GM11168 (cell line): Measurements from ENCODE around the gene CPB2.

Experiments
- in situ Hi-C: fragments of 300-500 bp; cut with MboI; formaldehyde crosslinking; loops from one replicate; pipeline ENCODE4 v1.12.0; 2022; ENCODE audit warnings: low sequenced_read_pairs; ENCODE audit not compliant: unreplicated experiment

The CPB2 gene

GRCh38 chr13:46127358-46128023, 22.7 kb upstream of the CPB2 start:
- in situ Hi-C loops: no loop called here

GRCh38 chr13:46126552-46127357, 21.9 kb upstream of the CPB2 start:
- in situ Hi-C loops: no loop called here

GRCh38 chr13:46126056-46126455, 21.2 kb upstream of the CPB2 start:
- in situ Hi-C loops: no loop called here

- in situ Hi-C loops: no loop called here
These were observed 20.4 kb upstream of the CPB2 start for GRCh38 chr13:46124967-46125933.

- in situ Hi-C loops: no loop called here
These were observed 19.7 kb upstream of the CPB2 start for GRCh38 chr13:46124531-46124966.

GRCh38 chr13:46122304-46122703, 17.5 kb upstream of the CPB2 start:
- in situ Hi-C loops: no loop called here

GRCh38 chr13:46121597-46122163, 16.8 kb upstream of the CPB2 start:
- in situ Hi-C loops: no loop called here

- in situ Hi-C loops: no loop called here
These were observed 16.2 kb upstream of the CPB2 start for GRCh38 chr13:46121033-46121432.

- in situ Hi-C loops: no loop called here
These were observed 15.2 kb upstream of the CPB2 start for GRCh38 chr13:46119883-46120614.

GRCh38 chr13:46116653-46117502, 12.0 kb upstream of the CPB2 start:
- in situ Hi-C loops: no loop called here

- in situ Hi-C loops: no loop called here
These were observed 9.8 kb upstream of the CPB2 start for GRCh38 chr13:46114613-46115012.

GRCh38 chr13:46113596-46113995, 8.8 kb upstream of the CPB2 start:
- in situ Hi-C loops: no loop called here

- in situ Hi-C loops: no loop called here
These were observed 6.3 kb upstream of the CPB2 start for GRCh38 chr13:46111151-46111550.

GRCh38 chr13:46109451-46109850, 4.6 kb upstream of the CPB2 start:
- in situ Hi-C loops: no loop called here

GRCh38 chr13:46106839-46107371, 2.1 kb upstream of the CPB2 start:
- in situ Hi-C loops: no loop called here

- in situ Hi-C loops: no loop called here
These were observed 1.8 kb downstream of the CPB2 start for GRCh38 chr13:46103037-46103436.

GRCh38 chr13:46102255-46102605, 2.6 kb downstream of the CPB2 start:
- in situ Hi-C loops: no loop called here

GRCh38 chr13:46101484-46102254, 3.2 kb downstream of the CPB2 start:
- in situ Hi-C loops: no loop called here
